ENCODE measurements around the gene ZDHHC8.

DNA sequence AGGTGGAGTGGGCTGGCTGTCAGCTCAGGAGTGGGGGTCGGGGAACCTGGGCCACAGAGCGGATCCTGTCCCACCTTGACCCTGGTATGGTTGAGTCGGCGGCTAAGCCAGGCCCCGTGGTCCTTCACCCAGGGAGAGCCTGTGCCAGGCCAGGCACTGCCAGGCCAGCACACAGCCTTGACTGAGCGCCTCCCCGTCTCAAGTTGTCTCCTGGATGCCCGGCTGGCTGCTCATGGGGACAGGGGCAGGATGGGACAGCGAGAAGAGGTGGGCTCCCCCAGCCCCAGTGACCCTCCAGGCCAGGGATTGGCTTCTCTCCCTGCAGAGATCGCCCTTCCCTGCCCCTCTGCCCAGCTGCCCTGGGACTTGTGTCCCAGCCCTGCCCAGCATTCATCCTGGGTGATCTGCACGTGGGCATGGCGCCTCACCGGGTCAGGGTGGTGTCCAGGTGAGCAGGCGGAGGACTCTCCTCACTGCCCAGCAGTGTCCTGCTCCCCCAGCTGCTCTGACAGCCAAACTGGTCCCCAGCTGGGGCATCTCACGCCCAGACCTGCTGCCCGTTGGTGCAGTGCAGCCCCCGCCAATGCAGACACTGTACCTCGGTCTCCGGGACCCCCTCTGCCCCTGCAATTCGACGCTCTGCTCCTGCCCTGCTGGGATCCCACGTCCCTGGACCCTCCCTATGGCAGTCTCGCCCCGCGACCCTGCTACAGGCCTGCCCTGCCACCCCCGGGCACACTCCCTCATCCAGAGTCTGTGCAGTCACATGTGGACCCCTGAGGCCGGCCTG, 48.0 kb downstream of the ZDHHC8 start:
- no peak for TF ChIP-seq POLR2A (IDR thresholded peaks at IDR 0.05)
- TF ChIP-seq, protein P1, sequence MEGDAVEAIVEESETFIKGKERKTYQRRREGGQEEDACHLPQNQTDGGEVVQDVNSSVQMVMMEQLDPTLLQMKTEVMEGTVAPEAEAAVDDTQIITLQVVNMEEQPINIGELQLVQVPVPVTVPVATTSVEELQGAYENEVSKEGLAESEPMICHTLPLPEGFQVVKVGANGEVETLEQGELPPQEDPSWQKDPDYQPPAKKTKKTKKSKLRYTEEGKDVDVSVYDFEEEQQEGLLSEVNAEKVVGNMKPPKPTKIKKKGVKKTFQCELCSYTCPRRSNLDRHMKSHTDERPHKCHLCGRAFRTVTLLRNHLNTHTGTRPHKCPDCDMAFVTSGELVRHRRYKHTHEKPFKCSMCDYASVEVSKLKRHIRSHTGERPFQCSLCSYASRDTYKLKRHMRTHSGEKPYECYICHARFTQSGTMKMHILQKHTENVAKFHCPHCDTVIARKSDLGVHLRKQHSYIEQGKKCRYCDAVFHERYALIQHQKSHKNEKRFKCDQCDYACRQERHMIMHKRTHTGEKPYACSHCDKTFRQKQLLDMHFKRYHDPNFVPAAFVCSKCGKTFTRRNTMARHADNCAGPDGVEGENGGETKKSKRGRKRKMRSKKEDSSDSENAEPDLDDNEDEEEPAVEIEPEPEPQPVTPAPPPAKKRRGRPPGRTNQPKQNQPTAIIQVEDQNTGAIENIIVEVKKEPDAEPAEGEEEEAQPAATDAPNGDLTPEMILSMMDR (IDR thresholded peaks at IDR 0.05), result no peak
- no peak for TF ChIP-seq EP300 (IDR thresholded peaks at IDR 0.05)
